ENCODE results near the gene CPA1.

GRCh38 chr7:130334274-130334673, 46.0 kb upstream of the CPA1 start:
- TF ChIP-seq CTCF (IDR thresholded peaks at IDR 0.05; ENCODE audit: borderline replicate concordance, extremely low read depth, low read length, poor library complexity, severe bottlenecking) = no peak
- no peak for TF ChIP-seq EZH2 (IDR thresholded peaks at IDR 0.05; ENCODE audit: borderline replicate concordance, low read depth, low read length, severe bottlenecking)
